ENCODE data around the gene PIN4.
"Not testable (repeated sequence)": the region's sequence is repeated elsewhere in the genome, so short reads cannot be mapped to it uniquely, and the experiment has no call there.

Gene PIN4

GRCh38 chrX:72165551-72165950 lies 16.0 kb upstream of the PIN4 start:
- Histone ChIP-seq H3K27me3 (ENCODE audit: insufficient read depth, insufficient read length) (no peaks in the 10 kb centered on the region), H3K36me3 (ENCODE audit: insufficient read depth, insufficient read length, low read length) (no peaks in the 10 kb centered on the region), H3K9ac (ENCODE audit: insufficient read length, low read depth) (no peak overlapping the region), H3K4me3 (ENCODE audit: insufficient read length, low read depth) (no peak overlapping the region), H3K4me1 (ENCODE audit: insufficient read depth, insufficient read length) (no peaks in the 10 kb centered on the region), H3K9me3 (ENCODE audit: insufficient read depth, low read length) (no peaks in the 10 kb centered on the region)
- TF ChIP-seq SUZ12 (IDR thresholded peaks at IDR 0.05; ENCODE audit: extremely low read depth, insufficient read depth, insufficient read length) (no peak), YY1 (IDR thresholded peaks at IDR 0.05; ENCODE audit: insufficient read depth, insufficient read length) (no peak), ZNF274 (IDR thresholded peaks at IDR 0.05; ENCODE audit: low read depth, low read length) (no peak)
- DNase-seq (ENCODE audit: low read depth, low spot score) = no peak

GRCh38 chrX:72169008-72169728 lies 12.4 kb upstream of the PIN4 start:
- Histone ChIP-seq H3K4me1 (ENCODE audit: insufficient read depth, insufficient read length) (no peaks in the 10 kb centered on the region), H3K4me3 (ENCODE audit: insufficient read length, low read depth) (no peak overlapping the region), H3K9me3 (ENCODE audit: insufficient read depth, low read length) (no peaks in the 10 kb centered on the region), H3K36me3 (ENCODE audit: insufficient read depth, insufficient read length, low read length) (no peaks in the 10 kb centered on the region), H3K27me3 (ENCODE audit: insufficient read depth, insufficient read length) (no peaks in the 10 kb centered on the region), H3K9ac (ENCODE audit: insufficient read length, low read depth) (no peak overlapping the region)
- TF ChIP-seq SUZ12 (IDR thresholded peaks at IDR 0.05; ENCODE audit: extremely low read depth, insufficient read depth, insufficient read length) (no peak), ZNF274 (IDR thresholded peaks at IDR 0.05; ENCODE audit: low read depth, low read length) (no peak), YY1 (IDR thresholded peaks at IDR 0.05; ENCODE audit: insufficient read depth, insufficient read length) (no peak)
- no peak for DNase-seq (ENCODE audit: low read depth, low spot score)

- not testable (repeated sequence) for DNase-seq (ENCODE audit: low read depth, low spot score)
Measured at GRCh38 chrX:72176289-72176688, 5.3 kb upstream of the PIN4 start.

GRCh38 chrX:72176981-72177380 lies 4.6 kb upstream of the PIN4 start:
- Histone ChIP-seq H3K9me3 (ENCODE audit: insufficient read depth, low read length) (no peaks in the 10 kb centered on the region; the same call in 1 of the 2 replicates), H3K27me3 (ENCODE audit: insufficient read depth, insufficient read length) (no peaks in the 10 kb centered on the region), H3K9ac (ENCODE audit: insufficient read length, low read depth) (no peak overlapping the region), H3K4me1 (ENCODE audit: insufficient read depth, insufficient read length) (no peaks in the 10 kb centered on the region), H3K4me3 (ENCODE audit: insufficient read length, low read depth) (no peak overlapping the region), H3K36me3 (ENCODE audit: insufficient read depth, insufficient read length, low read length) (no peaks in the 10 kb centered on the region)
- TF ChIP-seq YY1 (IDR thresholded peaks at IDR 0.05; ENCODE audit: insufficient read depth, insufficient read length) (no peak), ZNF274 (IDR thresholded peaks at IDR 0.05; ENCODE audit: low read depth, low read length) (no peak), SUZ12 (IDR thresholded peaks at IDR 0.05; ENCODE audit: extremely low read depth, insufficient read depth, insufficient read length) (no peak)
- no peak for DNase-seq (ENCODE audit: low read depth, low spot score)

More at GRCh38 chrX:72176289-72176688, 5.3 kb upstream of the PIN4 start:
- H3K4me1 ChIP-seq (ENCODE audit: insufficient read depth, insufficient read length); H3K9ac ChIP-seq (ENCODE audit: insufficient read length, low read depth); H3K4me3 ChIP-seq (ENCODE audit: insufficient read length, low read depth); H3K27me3 ChIP-seq (ENCODE audit: insufficient read depth, insufficient read length); H3K36me3 ChIP-seq (ENCODE audit: insufficient read depth, insufficient read length, low read length); H3K9me3 ChIP-seq (ENCODE audit: insufficient read depth, low read length): not testable (repeated sequence)

- Histone ChIP-seq H3K27me3 (ENCODE audit: insufficient read depth, insufficient read length) (no peaks in the 10 kb centered on the region), H3K4me3 (ENCODE audit: insufficient read length, low read depth) (peak overlapping the region; percentile 98), H3K9ac (ENCODE audit: insufficient read length, low read depth) (peak overlapping the region; percentile 59), H3K9me3 (ENCODE audit: insufficient read depth, low read length) (no peaks in the 10 kb centered on the region; the same call in 1 of the 2 replicates), H3K36me3 (ENCODE audit: insufficient read depth, insufficient read length, low read length) (peaks cover 13% of the 10 kb centered on the region), H3K4me1 (ENCODE audit: insufficient read depth, insufficient read length) (peaks cover 3% of the 10 kb centered on the region)
- no peak for TF ChIP-seq ZNF274 (IDR thresholded peaks at IDR 0.05; ENCODE audit: low read depth, low read length)
- no peak for TF ChIP-seq YY1 (IDR thresholded peaks at IDR 0.05; ENCODE audit: insufficient read depth, insufficient read length)
- TF ChIP-seq SUZ12 (IDR thresholded peaks at IDR 0.05; ENCODE audit: extremely low read depth, insufficient read depth, insufficient read length) = no peak
- DNase-seq (ENCODE audit: low read depth, low spot score) = no peak
Measured at GRCh38 chrX:72180539-72180938, 1.0 kb upstream of the PIN4 start.

- peak overlapping the region; percentile 98 for H3K4me3 ChIP-seq (ENCODE audit: insufficient read length, low read depth)
- peaks cover 3% of the 10 kb centered on the region for H3K4me1 ChIP-seq (ENCODE audit: insufficient read depth, insufficient read length)
- DNase-seq (ENCODE audit: low read depth, low spot score) = no peak
- peak overlapping the region; percentile 64 for H3K9ac ChIP-seq (ENCODE audit: insufficient read length, low read depth)
- no peaks in the 10 kb centered on the region for H3K9me3 ChIP-seq (ENCODE audit: insufficient read depth, low read length)
- TF ChIP-seq YY1 (IDR thresholded peaks at IDR 0.05; ENCODE audit: insufficient read depth, insufficient read length) = no peak
- no peak for TF ChIP-seq ZNF274 (IDR thresholded peaks at IDR 0.05; ENCODE audit: low read depth, low read length)
- no peak for TF ChIP-seq SUZ12 (IDR thresholded peaks at IDR 0.05; ENCODE audit: extremely low read depth, insufficient read depth, insufficient read length)
- H3K27me3 ChIP-seq (ENCODE audit: insufficient read depth, insufficient read length) = no peaks in the 10 kb centered on the region
- H3K36me3 ChIP-seq (ENCODE audit: insufficient read depth, insufficient read length, low read length) = peaks cover 34% of the 10 kb centered on the region
Measured at GRCh38 chrX:72182924-72183323, 1.4 kb downstream of the PIN4 start.

GRCh38 chrX:72201836-72202536 lies 20.4 kb downstream of the PIN4 start:
- Histone ChIP-seq H3K9me3 (ENCODE audit: insufficient read depth, low read length) (no peaks in the 10 kb centered on the region), H3K4me1 (ENCODE audit: insufficient read depth, insufficient read length) (no peaks in the 10 kb centered on the region), H3K36me3 (ENCODE audit: insufficient read depth, insufficient read length, low read length) (peaks cover 53% of the 10 kb centered on the region), H3K27me3 (ENCODE audit: insufficient read depth, insufficient read length) (no peaks in the 10 kb centered on the region), H3K9ac (ENCODE audit: insufficient read length, low read depth) (peak overlapping the region; percentile 27), H3K4me3 (ENCODE audit: insufficient read length, low read depth) (no peak overlapping the region)
- DNase-seq (ENCODE audit: low read depth, low spot score) = no peak
- TF ChIP-seq YY1 (IDR thresholded peaks at IDR 0.05; ENCODE audit: insufficient read depth, insufficient read length) (no peak), ZNF274 (IDR thresholded peaks at IDR 0.05; ENCODE audit: low read depth, low read length) (no peak), SUZ12 (IDR thresholded peaks at IDR 0.05; ENCODE audit: extremely low read depth, insufficient read depth, insufficient read length) (no peak)
